Measurements from ENCODE around the gene DICER1.

- TF ChIP-seq, protein P1, sequence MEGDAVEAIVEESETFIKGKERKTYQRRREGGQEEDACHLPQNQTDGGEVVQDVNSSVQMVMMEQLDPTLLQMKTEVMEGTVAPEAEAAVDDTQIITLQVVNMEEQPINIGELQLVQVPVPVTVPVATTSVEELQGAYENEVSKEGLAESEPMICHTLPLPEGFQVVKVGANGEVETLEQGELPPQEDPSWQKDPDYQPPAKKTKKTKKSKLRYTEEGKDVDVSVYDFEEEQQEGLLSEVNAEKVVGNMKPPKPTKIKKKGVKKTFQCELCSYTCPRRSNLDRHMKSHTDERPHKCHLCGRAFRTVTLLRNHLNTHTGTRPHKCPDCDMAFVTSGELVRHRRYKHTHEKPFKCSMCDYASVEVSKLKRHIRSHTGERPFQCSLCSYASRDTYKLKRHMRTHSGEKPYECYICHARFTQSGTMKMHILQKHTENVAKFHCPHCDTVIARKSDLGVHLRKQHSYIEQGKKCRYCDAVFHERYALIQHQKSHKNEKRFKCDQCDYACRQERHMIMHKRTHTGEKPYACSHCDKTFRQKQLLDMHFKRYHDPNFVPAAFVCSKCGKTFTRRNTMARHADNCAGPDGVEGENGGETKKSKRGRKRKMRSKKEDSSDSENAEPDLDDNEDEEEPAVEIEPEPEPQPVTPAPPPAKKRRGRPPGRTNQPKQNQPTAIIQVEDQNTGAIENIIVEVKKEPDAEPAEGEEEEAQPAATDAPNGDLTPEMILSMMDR (conservative IDR thresholded peaks at IDR 0.05; ENCODE audit: low read depth, low read length) = no peak
- TF ChIP-seq EZH2 (IDR thresholded peaks at IDR 0.05; ENCODE audit: borderline replicate concordance, low read depth, low read length, poor library complexity, severe bottlenecking) = no peak
Observed at GRCh38 chr14:95040708-95041476, 116.4 kb downstream of the DICER1 start.
